Gastrocnemius medialis (tissue), 4 donors: Measurements from ENCODE around the gene CNTN4.

ENCODE experiments used
- POLR2A ChIP-seq, 2 donors: fragments of 450-650 bp; IDR thresholded peaks; one replicate each; pipeline ENCODE4 v1.6.1; 2017; ENCODE audit warnings: antibody characterized with exemption in 2 of 2, mild to moderate bottlenecking in 2 of 2, moderate library complexity in 2 of 2
- TF ChIP-seq, protein P1 (sequence below), 5 experiments: fragments of 450-650 bp in 3 of 5; fragments of 200-600 bp in 2 of 5; sonication (generic) in 2 of 5; IDR thresholded peaks in 4 of 5; conservative IDR thresholded peaks in 1 of 5; 1 replicate in 4 of 5; 2 replicates in 1 of 5; pipeline ENCODE4 v1.5.1; 2016 to 2019; ENCODE audit warnings: antibody characterized with exemption in 5 of 5, mild to moderate bottlenecking in 3 of 5, moderate library complexity in 3 of 5

DNA sequence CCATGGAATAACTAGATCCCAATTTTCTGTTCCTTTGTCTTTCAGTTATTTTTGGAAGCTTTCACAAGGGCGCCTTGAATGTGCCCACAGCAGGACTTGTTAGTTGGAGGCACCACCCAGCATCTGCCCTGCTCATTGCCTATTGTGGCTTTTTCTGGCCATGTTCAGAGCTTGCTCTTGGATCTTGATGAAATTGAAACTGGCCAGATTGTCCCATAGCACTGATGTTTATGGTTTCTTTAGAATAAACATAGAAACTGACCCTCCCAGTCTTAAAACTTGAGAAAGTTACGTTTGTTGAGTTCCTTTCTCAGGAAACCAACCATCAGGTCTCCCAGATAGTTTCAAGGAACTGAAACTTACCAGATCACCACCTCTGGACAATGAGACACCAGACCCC is 536.8 kb downstream of the CNTN4 start:
- TF ChIP-seq, protein P1, sequence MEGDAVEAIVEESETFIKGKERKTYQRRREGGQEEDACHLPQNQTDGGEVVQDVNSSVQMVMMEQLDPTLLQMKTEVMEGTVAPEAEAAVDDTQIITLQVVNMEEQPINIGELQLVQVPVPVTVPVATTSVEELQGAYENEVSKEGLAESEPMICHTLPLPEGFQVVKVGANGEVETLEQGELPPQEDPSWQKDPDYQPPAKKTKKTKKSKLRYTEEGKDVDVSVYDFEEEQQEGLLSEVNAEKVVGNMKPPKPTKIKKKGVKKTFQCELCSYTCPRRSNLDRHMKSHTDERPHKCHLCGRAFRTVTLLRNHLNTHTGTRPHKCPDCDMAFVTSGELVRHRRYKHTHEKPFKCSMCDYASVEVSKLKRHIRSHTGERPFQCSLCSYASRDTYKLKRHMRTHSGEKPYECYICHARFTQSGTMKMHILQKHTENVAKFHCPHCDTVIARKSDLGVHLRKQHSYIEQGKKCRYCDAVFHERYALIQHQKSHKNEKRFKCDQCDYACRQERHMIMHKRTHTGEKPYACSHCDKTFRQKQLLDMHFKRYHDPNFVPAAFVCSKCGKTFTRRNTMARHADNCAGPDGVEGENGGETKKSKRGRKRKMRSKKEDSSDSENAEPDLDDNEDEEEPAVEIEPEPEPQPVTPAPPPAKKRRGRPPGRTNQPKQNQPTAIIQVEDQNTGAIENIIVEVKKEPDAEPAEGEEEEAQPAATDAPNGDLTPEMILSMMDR (IDR thresholded peaks at IDR 0.05 in 4 of 5, conservative IDR thresholded peaks at IDR 0.05 in 1 of 5): no peak
- TF ChIP-seq POLR2A (IDR thresholded peaks at IDR 0.05): no peak
